HEK293 (cell line): Measurements from ENCODE around the gene KCNQ2.

Source experiments
- CTCF ChIA-PET: fragments of 350-600 bp; formaldehyde crosslinking; extraction: SDS; loops from one replicate; lab custom pipeline; 2021; ENCODE audit warnings: antibody characterized with exemption; lab: Yijun Ruan, JAX
- POLR2A ChIA-PET: fragments of 300-600 bp; formaldehyde crosslinking; extraction: SDS; loops from one replicate; lab custom pipeline; 2020; ENCODE audit warnings: antibody characterized with exemption, inconsistent platforms; lab: Yijun Ruan, JAX
- H3K27ac ChIP-seq: fragments of 200-500 bp; sonication (Bioruptor generic); 2 replicates; pipeline ENCODE4 v1.5.1; 2014; ENCODE audit warnings: low read depth, low read length, control low read depth, inconsistent platforms; ENCODE audit errors: extremely low read depth
- H3K36me3 ChIP-seq, 2 experiments: fragments of 200-500 bp in 1 of 2; sonication (Bioruptor generic) in 1 of 2; 1 replicate in 1 of 2; 2 replicates in 1 of 2; pipeline ENCODE4 v1.5.1; 2014 to 2017; ENCODE audit warnings: inconsistent platforms in 2 of 2, low read length in 2 of 2; ENCODE audit not compliant: control insufficient read depth in 2 of 2, insufficient read depth in 1 of 2
- H3K4me1 ChIP-seq: fragments of 200-500 bp; sonication (Bioruptor generic); 2 replicates; pipeline ENCODE4 v1.5.1; 2014; ENCODE audit warnings: mild to moderate bottlenecking, low read length, inconsistent platforms; ENCODE audit not compliant: control insufficient read depth, insufficient read depth
- H3K4me3 ChIP-seq: 2 replicates; pipeline ENCODE4 v1.5.1; 2011; ENCODE audit warnings: low read depth, mild to moderate bottlenecking, control low read depth, low read length, moderate library complexity
- H3K9me3 ChIP-seq: fragments of 200-500 bp; sonication (Bioruptor generic); 2 replicates; pipeline ENCODE4 v1.5.1; 2014; ENCODE audit warnings: low read depth, low read length, inconsistent platforms; ENCODE audit not compliant: control insufficient read depth, insufficient read depth
- ATF2 ChIP-seq: fragments of 450-650 bp; formaldehyde crosslinking; IDR thresholded peaks from 2 replicates; pipeline ENCODE4 v1.5.1; 2016; ENCODE audit warnings: missing biosample characterization, missing genetic modification characterization, low read depth
- GLIS1 ChIP-seq: fragments of 450-650 bp; formaldehyde crosslinking; IDR thresholded peaks from 2 replicates; pipeline ENCODE4 v1.5.1; 2016; ENCODE audit warnings: missing biosample characterization, missing genetic modification characterization
- HOXC10 ChIP-seq: sonication (generic); formaldehyde crosslinking; IDR thresholded peaks from 2 replicates; pipeline ENCODE4 v1.8.1; 2023; ENCODE audit warnings: mild to moderate bottlenecking, missing genetic modification reagents
- ZBTB6 ChIP-seq: fragments of 450-650 bp; formaldehyde crosslinking; IDR thresholded peaks from 2 replicates; pipeline ENCODE4 v1.5.1; 2017; ENCODE audit warnings: missing biosample characterization, missing genetic modification characterization
- ZNF157 ChIP-seq: fragments of 450-650 bp; formaldehyde crosslinking; IDR thresholded peaks from 2 replicates; pipeline ENCODE4 v1.5.1; 2016; ENCODE audit warnings: missing biosample characterization, missing genetic modification characterization
- ZNF221 ChIP-seq: fragments of 450-650 bp; formaldehyde crosslinking; IDR thresholded peaks from 2 replicates; pipeline ENCODE4 v1.5.1; 2017; ENCODE audit warnings: missing biosample characterization, missing genetic modification characterization, borderline replicate concordance
- ZNF24 ChIP-seq: fragments of 450-650 bp; formaldehyde crosslinking; IDR thresholded peaks from 2 replicates; pipeline ENCODE4 v1.5.1; 2016; ENCODE audit warnings: missing biosample characterization, missing genetic modification characterization
- ZNF248 ChIP-seq: fragments of 450-650 bp; formaldehyde crosslinking; IDR thresholded peaks from 2 replicates; pipeline ENCODE4 v1.5.1; 2017; ENCODE audit warnings: missing biosample characterization, missing genetic modification characterization
- ZNF391 ChIP-seq: fragments of 450-650 bp; formaldehyde crosslinking; IDR thresholded peaks from 2 replicates; pipeline ENCODE4 v1.5.1; 2016; ENCODE audit warnings: low read depth, missing biosample characterization, missing genetic modification characterization, borderline replicate concordance
- ZNF394 ChIP-seq: fragments of 450-650 bp; formaldehyde crosslinking; IDR thresholded peaks from 2 replicates; pipeline ENCODE4 v1.5.1; 2016; ENCODE audit warnings: missing biosample characterization, missing genetic modification characterization, mild to moderate bottlenecking, moderate library complexity, borderline replicate concordance
- ZNF501 ChIP-seq: fragments of 450-650 bp; formaldehyde crosslinking; IDR thresholded peaks from 2 replicates; pipeline ENCODE4 v1.5.1; 2016; ENCODE audit warnings: missing biosample characterization, missing genetic modification characterization
- ZNF529 ChIP-seq: fragments of 450-650 bp; formaldehyde crosslinking; IDR thresholded peaks from 2 replicates; pipeline ENCODE4 v1.5.1; 2017; ENCODE audit warnings: missing genetic modification characterization, missing biosample characterization; ENCODE audit not compliant: insufficient replicate concordance
- ZNF692 ChIP-seq: fragments of 450-650 bp; formaldehyde crosslinking; IDR thresholded peaks from 2 replicates; pipeline ENCODE4 v1.5.1; 2016; ENCODE audit warnings: missing biosample characterization, missing genetic modification characterization
- ZNF768 ChIP-seq: fragments of 450-650 bp; formaldehyde crosslinking; IDR thresholded peaks from 2 replicates; pipeline ENCODE4 v1.5.1; 2018; ENCODE audit warnings: missing biosample characterization, mild to moderate bottlenecking, missing genetic modification characterization
- ZNF776 ChIP-seq: fragments of 450-650 bp; formaldehyde crosslinking; IDR thresholded peaks from 2 replicates; pipeline ENCODE4 v1.5.0; 2017; ENCODE audit warnings: missing biosample characterization, missing genetic modification characterization, borderline replicate concordance
- ZSCAN30 ChIP-seq: fragments of 450-650 bp; IDR thresholded peaks from 2 replicates; pipeline ENCODE4 v1.5.1; 2018; ENCODE audit warnings: missing biosample characterization, mild to moderate bottlenecking, missing genetic modification characterization, moderate library complexity

The KCNQ2 gene

DNA sequence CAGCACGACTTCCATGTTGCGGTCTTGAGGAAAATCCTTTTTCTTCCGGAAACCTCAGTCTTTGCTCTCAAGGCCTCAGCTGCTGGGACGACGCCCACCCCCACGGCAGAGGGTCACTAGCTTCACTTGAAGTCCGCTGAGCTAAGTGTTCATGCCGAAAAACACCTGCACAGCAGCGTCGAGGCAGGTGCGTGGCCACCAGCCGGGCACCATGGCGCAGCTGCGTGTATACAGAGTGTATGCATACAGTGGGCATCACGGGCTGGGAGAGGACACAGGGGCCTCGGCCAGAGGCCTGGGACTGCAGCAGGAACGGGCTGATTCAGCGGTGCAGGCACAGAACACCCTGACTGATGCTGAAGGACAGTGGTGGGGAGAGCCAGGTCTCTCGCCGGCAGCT is 20.1 kb downstream of the KCNQ2 start (continued):
- TF ChIP-seq ZNF692 (no peak), ZNF248 (tag by site-specific recombination) (no peak), ZNF776 (tag by site-specific recombination) (no peak)
- TF ChIP-seq, all 188 proteins: peak for 0

DNA sequence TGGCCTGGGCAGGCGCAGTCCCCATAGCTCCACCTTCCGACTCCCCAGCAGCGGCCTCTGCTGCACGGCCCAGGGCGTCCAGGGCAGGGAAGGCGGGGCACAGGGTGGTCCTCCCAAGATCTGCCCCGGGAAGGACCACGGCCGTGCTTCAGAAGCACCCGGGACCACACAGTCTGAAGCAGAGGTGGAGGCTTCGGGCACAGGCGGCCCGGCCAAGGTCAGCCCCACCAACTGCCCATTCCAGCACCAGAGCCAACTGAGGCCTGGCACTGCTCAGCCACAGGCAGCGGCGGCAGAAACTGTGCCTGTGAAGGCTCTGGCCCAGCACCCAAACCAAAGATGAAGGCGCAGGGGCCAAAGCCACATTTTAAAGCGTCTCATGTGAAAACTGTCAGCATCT is 20.6 kb downstream of the KCNQ2 start:
- POLR2A ChIA-PET, result no interaction called here
- TF ChIP-seq ZBTB6 (tag by site-specific recombination) (no peak), HOXC10 (CRISPR knock-in tag) (no peak), ZNF248 (tag by site-specific recombination) (no peak), ZNF391 (tag by site-specific recombination) (no peak), ZNF221 (no peak), ZNF394 (tag by site-specific recombination) (no peak), ZNF24 (tag by site-specific recombination) (no peak), ZNF768 (tag by site-specific recombination) (no peak), ZSCAN30 (tag by site-specific recombination) (no peak), ATF2 (tag by site-specific recombination) (no peak), ZNF529 (tag by site-specific recombination) (no peak), ZNF692 (no peak), ZNF157 (tag by site-specific recombination) (no peak)
- Histone ChIP-seq H3K4me3 (no peak overlapping the region), H3K27ac (no peak overlapping the region), H3K36me3 (no peaks in the 10 kb centered on the region), H3K9me3 (no peaks in the 10 kb centered on the region), H3K4me1 (no peaks in the 10 kb centered on the region)
- CTCF ChIA-PET, result no interaction called here

DNA sequence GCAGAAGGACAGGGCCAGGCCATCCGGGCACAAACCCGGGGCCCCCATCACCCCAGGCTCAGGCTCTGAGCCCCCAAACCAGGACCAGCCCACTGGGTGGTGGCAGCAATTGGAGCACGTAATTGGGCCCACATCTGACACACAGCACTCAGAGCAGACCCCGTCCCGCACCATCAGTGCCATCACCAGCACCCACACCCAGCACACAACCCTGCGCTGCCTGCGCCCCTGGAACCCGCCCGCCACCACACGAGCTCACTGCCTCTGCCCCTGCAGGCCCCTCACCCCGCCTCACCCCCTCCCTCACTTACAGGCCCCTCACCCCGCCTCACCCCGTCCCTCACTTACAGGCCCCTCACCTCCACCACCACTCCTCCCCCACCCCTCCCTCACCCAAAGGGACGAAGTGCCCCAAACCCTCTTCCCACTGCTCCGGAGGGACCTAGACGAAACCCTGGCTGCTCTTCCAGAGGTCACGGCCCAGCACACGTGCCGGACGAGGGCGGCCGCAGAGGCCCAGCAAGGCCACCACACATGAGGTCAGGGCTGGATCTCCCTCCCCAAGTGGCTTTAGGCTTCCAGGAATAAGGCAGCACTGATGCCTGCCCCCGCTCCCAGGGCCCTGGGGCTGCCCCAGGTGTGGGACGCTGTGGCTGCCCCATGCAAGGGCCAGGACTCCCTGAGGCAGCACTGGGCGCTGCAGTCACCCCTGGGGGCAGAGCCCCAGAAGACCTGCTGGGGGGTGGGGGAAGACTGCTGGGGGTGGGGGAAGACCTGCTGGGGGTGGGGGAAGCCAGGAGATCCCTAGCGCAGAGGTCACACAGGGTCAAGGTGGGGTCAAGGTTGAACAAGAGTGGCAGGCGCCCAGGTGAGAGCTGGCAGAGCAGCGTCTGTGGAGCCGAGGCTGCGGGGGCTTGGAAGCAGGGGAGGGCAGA is 22.4 kb downstream of the KCNQ2 start:
- no peaks in the 10 kb centered on the region for H3K36me3 ChIP-seq
- no peaks in the 10 kb centered on the region for H3K4me1 ChIP-seq
- H3K27ac ChIP-seq, result no peak overlapping the region
- H3K4me3 ChIP-seq, result no peak overlapping the region
- POLR2A ChIA-PET, result no interaction called here
- TF ChIP-seq GLIS1 (tag by site-specific recombination) (peak; percentile 69), ZNF501 (no peak)
- CTCF ChIA-PET, result no interaction called here
- H3K9me3 ChIP-seq, result no peaks in the 10 kb centered on the region
